HUES6 (cell line): ENCODE measurements around the gene UQCRQ.

Experiments used
- H3K27ac ChIP-seq: 2 replicates; pipeline ENCODE4 v1.7.0; 2013; ENCODE audit warnings: low read depth, mild to moderate bottlenecking, low read length, inconsistent platforms
- H3K27me3 ChIP-seq: 2 replicates; pipeline ENCODE4 v1.6.1; 2013; ENCODE audit warnings: low read length; ENCODE audit not compliant: control insufficient read depth, insufficient read depth
- H3K36me3 ChIP-seq: 2 replicates; pipeline ENCODE4 v1.6.1; 2013; ENCODE audit warnings: low read length; ENCODE audit not compliant: control insufficient read depth, insufficient read depth
- H3K4me1 ChIP-seq: 2 replicates; pipeline ENCODE4 v1.6.1; 2013; ENCODE audit warnings: low read length; ENCODE audit not compliant: control insufficient read depth, insufficient read depth
- H3K4me3 ChIP-seq: 2 replicates; pipeline ENCODE4 v1.5.1; 2013; ENCODE audit warnings: low read depth, low read length
- H3K9ac ChIP-seq: one replicate; pipeline ENCODE4 v1.6.1; 2013; ENCODE audit warnings: mild to moderate bottlenecking, low read length
- H3K9me3 ChIP-seq: 2 replicates; pipeline ENCODE4 v1.6.1; 2013; ENCODE audit warnings: low read depth, low read length; ENCODE audit not compliant: control insufficient read depth, insufficient read depth

UQCRQ gene

GRCh38 chr5:132872788-132873118 lies 6.3 kb downstream of the UQCRQ start:
- H3K36me3 ChIP-seq = peaks cover 60% of the 10 kb centered on the region
- H3K4me1 ChIP-seq = no peaks in the 10 kb centered on the region
- H3K9me3 ChIP-seq = no peaks in the 10 kb centered on the region
- H3K4me3 ChIP-seq = no peak overlapping the region
- H3K27me3 ChIP-seq = no peaks in the 10 kb centered on the region
- no peak overlapping the region for H3K9ac ChIP-seq
- H3K27ac ChIP-seq = no peak overlapping the region

DNA sequence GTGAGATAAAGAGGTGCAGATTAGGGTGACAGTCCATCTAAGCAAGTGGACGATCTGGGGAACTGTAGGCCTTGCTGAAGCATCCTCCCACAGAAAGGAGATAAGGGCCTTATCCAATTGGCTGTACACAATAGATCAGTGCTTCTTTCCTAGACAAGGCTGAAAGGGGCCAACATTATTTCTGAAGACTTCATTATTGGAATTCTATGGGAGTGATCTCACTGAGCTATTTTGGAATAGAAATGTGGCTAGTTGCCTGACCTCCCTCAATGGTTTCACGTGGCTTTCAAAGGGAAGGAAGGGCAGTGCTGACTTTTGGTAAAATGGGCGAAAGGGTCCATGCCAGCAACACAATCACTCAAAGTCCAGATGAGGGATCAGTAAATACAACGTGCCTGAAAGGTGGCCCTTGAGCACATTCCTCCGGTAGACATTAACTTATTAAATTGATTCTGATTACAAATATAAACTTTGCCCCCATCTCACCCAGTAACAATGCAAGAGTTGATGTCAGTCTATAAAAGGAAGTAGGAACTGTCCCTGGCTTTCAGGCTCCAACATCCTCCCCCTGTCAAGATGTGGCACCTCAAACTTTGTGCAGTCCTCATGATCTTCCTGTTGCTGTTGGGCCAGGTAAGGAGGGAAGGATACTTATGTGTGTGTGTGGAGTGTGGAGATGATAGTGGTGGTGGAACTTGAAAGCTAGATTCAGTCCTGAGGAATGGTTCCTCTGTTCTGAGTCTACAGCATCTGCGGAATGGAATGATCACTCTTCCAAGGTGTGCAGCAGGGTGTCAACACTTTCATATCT lies 6.9 kb downstream of the UQCRQ start, which contains the start of gene LEAP2:
LEAP2 (plus strand) TSS at position 550 of the 811 bp plus-strand sequence; CDS start at position 577, 27 bp downstream.
- Histone ChIP-seq H3K27ac (no peak within 1 kb of the TSS), H3K36me3 (peaks cover 60% of the 10 kb centered on the region)

DNA sequence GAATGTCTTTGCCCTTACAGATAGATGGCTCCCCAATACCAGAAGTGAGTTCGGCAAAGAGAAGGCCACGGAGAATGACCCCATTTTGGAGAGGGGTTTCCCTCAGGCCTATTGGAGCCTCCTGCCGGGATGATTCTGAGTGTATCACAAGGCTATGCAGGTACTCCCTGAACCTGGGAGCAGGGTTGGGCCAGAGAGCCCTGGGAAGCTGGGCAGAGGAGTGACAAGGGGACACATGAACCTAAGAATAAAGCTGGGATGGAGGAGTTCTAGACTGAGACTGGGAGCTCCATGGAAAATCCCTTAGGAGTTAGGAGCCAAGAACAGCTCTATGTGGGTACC lies 7.5 kb downstream of the UQCRQ start:
- no peak overlapping the region for H3K27ac ChIP-seq
- H3K9me3 ChIP-seq = no peaks in the 10 kb centered on the region
- no peaks in the 10 kb centered on the region for H3K4me1 ChIP-seq
- H3K4me3 ChIP-seq = no peak overlapping the region
- H3K36me3 ChIP-seq = peaks cover 60% of the 10 kb centered on the region
- H3K9ac ChIP-seq = no peak overlapping the region
- H3K27me3 ChIP-seq = no peaks in the 10 kb centered on the region

More for the DNA sequence above, 6.9 kb downstream of the UQCRQ start, which contains the start of gene LEAP2:
- no peaks in the 10 kb centered on the region for H3K27me3 ChIP-seq
- H3K4me3 ChIP-seq = no peak within 1 kb of the TSS
- no peak within 1 kb of the TSS for H3K9ac ChIP-seq
- no peaks in the 10 kb centered on the region for H3K4me1 ChIP-seq
- H3K9me3 ChIP-seq = no peaks in the 10 kb centered on the region

DNA sequence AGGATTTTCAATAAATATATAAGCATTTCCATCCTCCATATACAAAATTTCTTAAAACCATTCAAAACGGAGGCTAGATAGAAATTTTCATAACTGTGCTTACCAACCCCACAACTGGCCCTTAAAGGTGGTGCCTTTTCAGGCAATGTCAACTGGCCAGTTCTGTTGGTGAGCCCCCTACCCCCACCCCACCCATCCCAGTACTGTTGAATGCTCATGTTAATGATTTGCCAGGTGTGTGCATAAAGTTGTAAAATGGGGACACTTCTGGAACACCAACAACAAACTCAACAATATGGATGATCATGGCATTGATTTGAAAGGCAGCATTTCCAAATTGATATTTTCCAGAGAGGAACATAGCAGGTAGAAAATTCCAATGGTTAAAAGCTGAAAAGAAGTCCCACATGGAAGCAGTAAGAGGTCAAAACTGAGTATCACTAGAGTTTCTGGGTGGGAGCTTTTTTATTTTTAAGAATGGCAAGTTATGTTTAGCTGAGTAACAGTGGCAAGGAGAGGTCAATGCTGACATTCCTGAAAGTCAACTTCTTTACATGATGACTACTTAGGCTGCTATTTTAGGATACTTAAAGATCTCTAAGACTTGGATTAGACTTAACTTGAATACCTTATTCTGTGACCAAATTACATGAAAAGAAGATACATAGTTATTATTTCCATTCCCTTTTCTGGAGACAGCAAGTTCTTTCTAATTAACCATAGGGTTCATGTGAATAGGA lies 9.7 kb downstream of the UQCRQ start:
- H3K9ac ChIP-seq = no peak overlapping the region
- H3K27me3 ChIP-seq = no peaks in the 10 kb centered on the region
- H3K4me1 ChIP-seq = no peaks in the 10 kb centered on the region
- no peak overlapping the region for H3K27ac ChIP-seq
- no peak overlapping the region for H3K4me3 ChIP-seq
- no peaks in the 10 kb centered on the region for H3K9me3 ChIP-seq
- peaks cover 71% of the 10 kb centered on the region for H3K36me3 ChIP-seq

DNA sequence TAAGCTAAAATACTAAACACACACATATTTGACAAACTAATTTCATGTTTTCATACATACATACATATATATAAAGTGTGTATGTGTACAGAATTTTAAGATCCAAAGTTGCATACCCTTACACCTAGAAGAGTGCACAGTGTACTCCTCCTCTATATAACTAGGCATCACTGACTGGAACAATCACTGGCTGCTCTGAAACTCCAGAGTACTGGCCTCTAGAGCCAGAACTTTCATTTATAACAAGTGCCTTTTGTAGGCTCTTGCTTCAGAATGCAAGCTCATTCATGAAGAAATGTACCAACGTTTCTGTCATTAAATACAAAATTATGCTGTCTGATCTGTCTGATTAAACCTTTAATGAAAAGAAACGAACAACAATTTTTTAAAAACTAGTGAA lies 11.0 kb downstream of the UQCRQ start:
- Histone ChIP-seq H3K4me1 (no peaks in the 10 kb centered on the region), H3K4me3 (no peak overlapping the region), H3K36me3 (peaks cover 78% of the 10 kb centered on the region), H3K27ac (no peak overlapping the region), H3K9ac (no peak overlapping the region), H3K27me3 (no peaks in the 10 kb centered on the region), H3K9me3 (no peaks in the 10 kb centered on the region)

GRCh38 chr5:132877938-132878337 lies 11.5 kb downstream of the UQCRQ start:
- Histone ChIP-seq H3K27me3 (no peaks in the 10 kb centered on the region), H3K36me3 (peaks cover 83% of the 10 kb centered on the region), H3K4me1 (no peaks in the 10 kb centered on the region), H3K4me3 (no peak overlapping the region), H3K9me3 (no peaks in the 10 kb centered on the region), H3K27ac (no peak overlapping the region), H3K9ac (no peak overlapping the region)

GRCh38 chr5:132883261-132883834 lies 16.9 kb downstream of the UQCRQ start:
- H3K36me3 ChIP-seq = peaks cover 96% of the 10 kb centered on the region

GRCh38 chr5:132884548-132884947 lies 18.1 kb downstream of the UQCRQ start:
- Histone ChIP-seq H3K4me3 (no peak overlapping the region), H3K36me3 (peaks cover 95% of the 10 kb centered on the region), H3K27me3 (no peaks in the 10 kb centered on the region)

More at GRCh38 chr5:132883261-132883834, 16.9 kb downstream of the UQCRQ start:
- no peak overlapping the region for H3K9ac ChIP-seq
- H3K27ac ChIP-seq = no peak overlapping the region
- no peaks in the 10 kb centered on the region for H3K27me3 ChIP-seq
- no peak overlapping the region for H3K4me3 ChIP-seq
- no peaks in the 10 kb centered on the region for H3K4me1 ChIP-seq
- H3K9me3 ChIP-seq = no peaks in the 10 kb centered on the region

GRCh38 chr5:132886064-132886823 lies 19.8 kb downstream of the UQCRQ start:
- Histone ChIP-seq H3K27ac (no peak overlapping the region), H3K36me3 (peaks cover 89% of the 10 kb centered on the region), H3K9me3 (no peaks in the 10 kb centered on the region), H3K4me3 (no peak overlapping the region), H3K27me3 (no peaks in the 10 kb centered on the region), H3K4me1 (no peaks in the 10 kb centered on the region), H3K9ac (no peak overlapping the region)

More at GRCh38 chr5:132884548-132884947, 18.1 kb downstream of the UQCRQ start:
- Histone ChIP-seq H3K9me3 (no peaks in the 10 kb centered on the region), H3K4me1 (no peaks in the 10 kb centered on the region), H3K9ac (no peak overlapping the region), H3K27ac (no peak overlapping the region)

GRCh38 chr5:132887283-132887682 lies 20.8 kb downstream of the UQCRQ start:
- Histone ChIP-seq H3K9me3 (no peaks in the 10 kb centered on the region), H3K4me3 (no peak overlapping the region), H3K9ac (no peak overlapping the region), H3K27me3 (no peaks in the 10 kb centered on the region), H3K36me3 (peaks cover 88% of the 10 kb centered on the region), H3K4me1 (no peaks in the 10 kb centered on the region), H3K27ac (no peak overlapping the region)
